Measurements from ENCODE around the gene ATF4. TPM values are rescaled to one million over a fixed set of nuclear protein-coding genes. Genes with fewer than 3 reads are reported as not detected.

ATF4 gene
- total RNA-seq, 2 experiments from 2014 or later = 720 to 732 TPM

- POLR2A ChIA-PET = no interaction called here
Measured at GRCh38 chr22:39481054-39481453, 39.3 kb upstream of the ATF4 start.

GRCh38 chr22:39481595-39481994 lies 38.8 kb upstream of the ATF4 start:
- no peak overlapping the region for H3K4me2 ChIP-seq (ENCODE audit: low read length)
- H3K4me3 ChIP-seq (ENCODE audit: low read depth, low read length, poor library complexity, severe bottlenecking) = no peak overlapping the region
- TF ChIP-seq CTCF (conservative IDR thresholded peaks at IDR 0.05; ENCODE audit: low read length) (no peak), EZH2phosphoT487 (IDR thresholded peaks at IDR 0.05; ENCODE audit: borderline replicate concordance, low read depth, low read length) (no peak)
- H2AFZ ChIP-seq (ENCODE audit: low read length) = no peak overlapping the region
- no peaks in the 10 kb centered on the region for H4K20me1 ChIP-seq (ENCODE audit: insufficient read depth, low read length)
- DNase-seq (ENCODE audit: low spot score) = no peak
- intact Hi-C loops (cut with micrococcal nuclease; ENCODE audit: unreplicated experiment) = no loop called here
- H3K36me3 ChIP-seq (ENCODE audit: insufficient read depth, low read length) = peaks cover 66% of the 10 kb centered on the region
- H3K9me3 ChIP-seq (ENCODE audit: low read length) = no peaks in the 10 kb centered on the region
- H3K9me2 ChIP-seq (ENCODE audit: insufficient read depth, low read length) = no peaks in the 10 kb centered on the region
- BruUV-seq (replicated peaks) = no TSS peak
- ChIA-PET CTCF (ENCODE audit: unreplicated experiment) (no interaction called here), POLR2A (no interaction called here)
- H3K4me1 ChIP-seq (ENCODE audit: insufficient read depth, low read length, poor library complexity, severe bottlenecking) = no peaks in the 10 kb centered on the region
- no peaks in the 10 kb centered on the region for H3K79me2 ChIP-seq (ENCODE audit: insufficient read depth, low read depth, low read length)
- no peak overlapping the region for H3K27ac ChIP-seq (ENCODE audit: low read depth, low read length, poor library complexity, severe bottlenecking)

More at GRCh38 chr22:39481054-39481453, 39.3 kb upstream of the ATF4 start:
- DNase-seq (ENCODE audit: low spot score) = no peak
- Histone ChIP-seq H3K4me2 (ENCODE audit: low read length) (no peak overlapping the region), H3K9me2 (ENCODE audit: insufficient read depth, low read length) (no peaks in the 10 kb centered on the region), H3K36me3 (ENCODE audit: insufficient read depth, low read length) (peaks cover 71% of the 10 kb centered on the region), H4K20me1 (ENCODE audit: insufficient read depth, low read length) (no peaks in the 10 kb centered on the region), H3K4me3 (ENCODE audit: low read depth, low read length, poor library complexity, severe bottlenecking) (no peak overlapping the region), H3K9me3 (ENCODE audit: low read length) (no peaks in the 10 kb centered on the region), H3K27ac (ENCODE audit: low read depth, low read length, poor library complexity, severe bottlenecking) (no peak overlapping the region), H2AFZ (ENCODE audit: low read length) (no peak overlapping the region), H3K4me1 (ENCODE audit: insufficient read depth, low read length, poor library complexity, severe bottlenecking) (no peaks in the 10 kb centered on the region), H3K79me2 (ENCODE audit: insufficient read depth, low read depth, low read length) (no peaks in the 10 kb centered on the region)
- TF ChIP-seq EZH2phosphoT487 (IDR thresholded peaks at IDR 0.05; ENCODE audit: borderline replicate concordance, low read depth, low read length) = no peak
- no peak for TF ChIP-seq CTCF (conservative IDR thresholded peaks at IDR 0.05; ENCODE audit: low read length)
- CTCF ChIA-PET (ENCODE audit: unreplicated experiment) = interaction anchor here (0.6 kb wide), 1 partner anchor 39 kb away, joined by 6 read pairs; no protein-coding TSS in a partner anchor
- no TSS peak for BruUV-seq (replicated peaks)
- intact Hi-C loops (cut with micrococcal nuclease; ENCODE audit: unreplicated experiment) = no loop called here

DNA sequence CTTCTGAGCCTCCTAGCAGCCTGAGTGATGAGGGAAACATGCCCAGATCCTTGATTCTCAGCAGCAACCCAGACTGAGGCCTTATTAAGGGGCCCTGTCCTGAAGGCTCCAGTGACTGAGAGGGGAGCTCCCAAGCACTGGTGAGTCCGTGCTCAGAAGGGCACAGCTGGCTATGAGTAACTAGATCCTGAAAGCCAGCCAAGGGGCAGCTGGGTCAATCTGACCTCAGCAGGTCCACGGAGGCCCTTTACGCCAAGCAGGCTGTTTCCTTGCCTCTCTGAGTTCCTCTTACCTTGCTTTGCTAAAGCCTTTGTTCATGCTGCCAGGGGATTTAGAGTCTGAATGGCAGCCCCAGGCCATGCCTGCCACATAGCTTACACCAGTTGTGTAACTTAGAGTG lies 37.6 kb upstream of the ATF4 start:
- no peak overlapping the region for H2AFZ ChIP-seq (ENCODE audit: low read length)
- H3K9me3 ChIP-seq (ENCODE audit: low read length) = no peaks in the 10 kb centered on the region
- no peak overlapping the region for H3K4me2 ChIP-seq (ENCODE audit: low read length)
- BruUV-seq (replicated peaks) = TSS peak; percentile 23
- no peaks in the 10 kb centered on the region for H3K4me1 ChIP-seq (ENCODE audit: insufficient read depth, low read length, poor library complexity, severe bottlenecking)
- no peak overlapping the region for H3K27ac ChIP-seq (ENCODE audit: low read depth, low read length, poor library complexity, severe bottlenecking)
- no peak overlapping the region for H3K4me3 ChIP-seq (ENCODE audit: low read depth, low read length, poor library complexity, severe bottlenecking)
- no peak for TF ChIP-seq EZH2phosphoT487 (IDR thresholded peaks at IDR 0.05; ENCODE audit: borderline replicate concordance, low read depth, low read length)
- TF ChIP-seq CTCF (conservative IDR thresholded peaks at IDR 0.05; ENCODE audit: low read length) = no peak
- CTCF ChIA-PET (ENCODE audit: unreplicated experiment) = no interaction called here
- H4K20me1 ChIP-seq (ENCODE audit: insufficient read depth, low read length) = no peaks in the 10 kb centered on the region
- no peaks in the 10 kb centered on the region for H3K79me2 ChIP-seq (ENCODE audit: insufficient read depth, low read depth, low read length)
- no peaks in the 10 kb centered on the region for H3K9me2 ChIP-seq (ENCODE audit: insufficient read depth, low read length)
- POLR2A ChIA-PET = no interaction called here
- DNase-seq (ENCODE audit: low spot score) = no peak
- intact Hi-C loops (cut with micrococcal nuclease; ENCODE audit: unreplicated experiment) = no loop called here
- H3K36me3 ChIP-seq (ENCODE audit: insufficient read depth, low read length) = peaks cover 64% of the 10 kb centered on the region

Measured in OCI-LY7 (cell line).